Measurements from ENCODE around the gene ADIPOR2. TPM values are rescaled to one million over a fixed set of nuclear protein-coding genes. Genes with fewer than 3 reads are reported as not detected.

Gene ADIPOR2
- total RNA-seq, 1 experiment from 2014 or later = 26.5 TPM

DNA sequence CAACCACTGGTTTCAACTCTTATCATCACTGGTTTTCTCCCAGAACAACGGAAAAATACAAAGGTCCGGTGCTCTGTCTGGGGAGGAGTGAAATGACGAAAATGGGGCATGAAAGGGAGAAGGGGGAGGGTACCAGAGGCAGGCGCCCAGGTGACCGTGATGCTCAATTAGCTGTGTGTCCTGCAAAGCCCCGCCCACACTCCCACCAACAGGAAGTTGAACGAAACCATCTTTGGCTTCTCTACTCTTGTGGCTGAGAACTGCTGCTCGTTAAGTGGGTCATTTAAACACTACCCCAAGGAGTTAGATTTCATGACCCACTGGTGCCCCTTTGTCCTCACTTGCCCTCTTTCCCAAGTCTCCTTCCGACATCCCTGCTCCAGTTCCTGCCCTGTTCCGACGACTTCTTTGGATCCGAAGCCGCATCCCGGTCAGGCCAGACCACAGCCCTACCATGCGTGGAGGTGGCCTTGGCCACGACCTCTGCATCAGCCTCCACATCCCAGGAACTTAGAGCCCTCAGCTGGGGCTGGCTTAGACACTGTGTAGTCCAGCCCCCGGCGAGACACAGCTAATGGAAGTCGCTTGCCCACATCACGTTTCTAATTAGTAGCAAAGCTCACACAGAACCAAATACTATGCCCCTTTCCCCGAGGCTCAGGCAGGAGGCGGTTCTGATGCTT lies 118.1 kb downstream of the ADIPOR2 start:
- H3K9me2 ChIP-seq (replicated peaks; ENCODE audit: low read length) = no peaks in the 10 kb centered on the region
- H3K4me3 ChIP-seq (ENCODE audit: low read length) = no peak overlapping the region
- ChIA-PET CTCF (no interaction called here), POLR2A (ENCODE audit: unreplicated experiment) (no interaction called here)
- no peaks in the 10 kb centered on the region for H4K20me1 ChIP-seq (ENCODE audit: low read length)
- H3F3A ChIP-seq (ENCODE audit: low read length, unreplicated experiment) = no peaks in the 10 kb centered on the region
- no peak overlapping the region for H3K27ac ChIP-seq (ENCODE audit: low read length)
- H3K79me2 ChIP-seq (ENCODE audit: low read length) = no peaks in the 10 kb centered on the region
- intact Hi-C loops (cut with micrococcal nuclease) = no loop called here
- H3K4me1 ChIP-seq (ENCODE audit: insufficient read depth, low read length) = no peaks in the 10 kb centered on the region
- 0 out of 2 replicates have a peak, but pooled peaks cover under 1% of the 10 kb centered on the region for H3K27me3 ChIP-seq (ENCODE audit: low read length)
- H3K9me3 ChIP-seq (ENCODE audit: low read length) = no peaks in the 10 kb centered on the region
- BruUV-seq (replicated peaks) = no TSS peak
- no peak overlapping the region for H3K9ac ChIP-seq (ENCODE audit: low read length)
- DNase-seq (no peak), ATAC-seq (no peak)
- H3K36me3 ChIP-seq (ENCODE audit: low read depth, low read length) = no peaks in the 10 kb centered on the region
- TF ChIP-seq, protein P1, sequence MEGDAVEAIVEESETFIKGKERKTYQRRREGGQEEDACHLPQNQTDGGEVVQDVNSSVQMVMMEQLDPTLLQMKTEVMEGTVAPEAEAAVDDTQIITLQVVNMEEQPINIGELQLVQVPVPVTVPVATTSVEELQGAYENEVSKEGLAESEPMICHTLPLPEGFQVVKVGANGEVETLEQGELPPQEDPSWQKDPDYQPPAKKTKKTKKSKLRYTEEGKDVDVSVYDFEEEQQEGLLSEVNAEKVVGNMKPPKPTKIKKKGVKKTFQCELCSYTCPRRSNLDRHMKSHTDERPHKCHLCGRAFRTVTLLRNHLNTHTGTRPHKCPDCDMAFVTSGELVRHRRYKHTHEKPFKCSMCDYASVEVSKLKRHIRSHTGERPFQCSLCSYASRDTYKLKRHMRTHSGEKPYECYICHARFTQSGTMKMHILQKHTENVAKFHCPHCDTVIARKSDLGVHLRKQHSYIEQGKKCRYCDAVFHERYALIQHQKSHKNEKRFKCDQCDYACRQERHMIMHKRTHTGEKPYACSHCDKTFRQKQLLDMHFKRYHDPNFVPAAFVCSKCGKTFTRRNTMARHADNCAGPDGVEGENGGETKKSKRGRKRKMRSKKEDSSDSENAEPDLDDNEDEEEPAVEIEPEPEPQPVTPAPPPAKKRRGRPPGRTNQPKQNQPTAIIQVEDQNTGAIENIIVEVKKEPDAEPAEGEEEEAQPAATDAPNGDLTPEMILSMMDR (conservative IDR thresholded peaks at IDR 0.05; ENCODE audit: low read depth, low read length) = no peak
- TF ChIP-seq EZH2phosphoT487 (IDR thresholded peaks at IDR 0.05; ENCODE audit: borderline replicate concordance, low read length) (no peak), EZH2 (IDR thresholded peaks at IDR 0.05; ENCODE audit: low read length, unreplicated experiment) (no peak)
- H2AFZ ChIP-seq (ENCODE audit: low read length) = no peak overlapping the region
- H3K4me2 ChIP-seq (ENCODE audit: low read length) = no peak overlapping the region

DNA sequence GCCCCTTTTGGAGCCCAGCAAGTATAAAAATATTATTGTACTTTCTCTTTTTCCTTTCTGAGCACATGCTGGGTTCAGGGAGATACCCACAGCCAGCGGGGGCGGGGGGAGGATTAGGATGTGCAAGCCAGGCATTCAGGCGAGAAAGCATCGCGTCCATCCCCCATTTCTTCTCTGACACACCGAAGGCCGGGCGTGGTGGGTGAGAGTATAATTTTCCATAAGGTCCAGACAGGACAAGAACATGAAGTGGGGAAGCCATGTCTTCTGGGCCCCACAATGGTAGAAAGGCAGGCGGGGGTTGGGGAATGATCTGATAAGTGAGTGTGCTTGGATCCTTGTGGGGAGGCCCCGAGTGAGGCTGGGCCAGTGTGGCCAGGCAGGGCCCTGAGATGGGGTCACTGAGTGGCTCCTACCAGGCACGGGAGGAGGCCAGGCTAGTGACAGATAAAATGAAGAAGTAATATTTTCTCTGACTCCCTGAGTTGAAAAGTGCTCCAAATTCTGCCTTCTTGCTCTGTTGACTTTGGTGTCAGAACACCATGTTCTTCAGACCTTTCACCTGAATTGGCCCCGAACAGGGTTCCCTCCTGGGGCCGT lies 118.8 kb downstream of the ADIPOR2 start:
- Histone ChIP-seq H3K27me3 (ENCODE audit: low read length) (peaks cover 8% of the 10 kb centered on the region; the same call in 1 of the 2 replicates), H3F3A (ENCODE audit: low read length, unreplicated experiment) (no peaks in the 10 kb centered on the region), H3K9me2 (replicated peaks; ENCODE audit: low read length) (no peaks in the 10 kb centered on the region), H3K9me3 (ENCODE audit: low read length) (no peaks in the 10 kb centered on the region), H4K20me1 (ENCODE audit: low read length) (no peaks in the 10 kb centered on the region), H3K4me1 (ENCODE audit: insufficient read depth, low read length) (no peaks in the 10 kb centered on the region), H3K9ac (ENCODE audit: low read length) (no peak overlapping the region), H3K79me2 (ENCODE audit: low read length) (no peaks in the 10 kb centered on the region), H3K4me2 (ENCODE audit: low read length) (no peak overlapping the region), H2AFZ (ENCODE audit: low read length) (no peak overlapping the region), H3K27ac (ENCODE audit: low read length) (no peak overlapping the region), H3K4me3 (ENCODE audit: low read length) (no peak overlapping the region), H3K36me3 (ENCODE audit: low read depth, low read length) (no peaks in the 10 kb centered on the region)
- POLR2A ChIA-PET (ENCODE audit: unreplicated experiment) = no interaction called here
- CTCF ChIA-PET = no interaction called here
- TF ChIP-seq, protein P1 (conservative IDR thresholded peaks at IDR 0.05; ENCODE audit: low read depth, low read length) = no peak
- TF ChIP-seq EZH2phosphoT487 (IDR thresholded peaks at IDR 0.05; ENCODE audit: borderline replicate concordance, low read length) = no peak
- TF ChIP-seq EZH2 (IDR thresholded peaks at IDR 0.05; ENCODE audit: low read length, unreplicated experiment) = no peak
- intact Hi-C loops (cut with micrococcal nuclease) = no loop called here
- DNase-seq (no peak), ATAC-seq (no peak)
- no TSS peak for BruUV-seq (replicated peaks)

Data from PC-3 (cell line).